ENCODE data around the gene HSPA6.
A peak's percentile ranks its signal among the peaks of the same experiment; 100 is the strongest.
"Not testable (repeated sequence)": the region's sequence is repeated elsewhere in the genome, so short reads cannot be mapped to it uniquely, and the experiment has no call there.

HSPA6 gene

DNA sequence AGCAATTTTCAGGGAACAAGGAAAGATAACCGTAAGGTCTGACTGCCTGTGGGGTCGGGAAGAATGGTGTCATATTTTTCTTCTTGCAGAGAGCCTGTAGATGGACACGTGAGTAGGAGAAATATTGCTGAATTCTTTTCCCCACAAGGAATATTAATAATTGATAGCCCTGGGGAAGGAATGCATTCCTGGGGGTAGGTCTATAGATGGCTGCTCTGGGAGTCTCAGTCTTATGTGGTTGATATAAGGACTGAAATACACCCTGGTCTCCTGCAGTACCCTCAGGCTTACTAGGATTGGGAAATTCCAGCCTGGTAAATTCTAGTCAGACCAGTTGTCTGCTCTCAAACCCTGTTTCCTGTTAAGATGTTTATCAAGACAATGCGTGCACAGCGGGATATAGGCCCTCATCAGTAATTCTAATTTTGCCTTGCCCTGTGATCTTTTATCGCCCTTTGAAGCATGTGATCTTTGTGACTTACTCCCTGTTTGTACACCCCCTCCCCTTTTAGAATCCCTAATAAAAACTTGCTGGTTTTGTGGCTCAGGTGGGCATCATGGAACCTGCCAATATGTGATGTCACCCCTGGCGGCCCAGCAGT lies 12.8 kb downstream of the HSPA6 start:
- DNase-seq: not testable (repeated sequence)

DNA sequence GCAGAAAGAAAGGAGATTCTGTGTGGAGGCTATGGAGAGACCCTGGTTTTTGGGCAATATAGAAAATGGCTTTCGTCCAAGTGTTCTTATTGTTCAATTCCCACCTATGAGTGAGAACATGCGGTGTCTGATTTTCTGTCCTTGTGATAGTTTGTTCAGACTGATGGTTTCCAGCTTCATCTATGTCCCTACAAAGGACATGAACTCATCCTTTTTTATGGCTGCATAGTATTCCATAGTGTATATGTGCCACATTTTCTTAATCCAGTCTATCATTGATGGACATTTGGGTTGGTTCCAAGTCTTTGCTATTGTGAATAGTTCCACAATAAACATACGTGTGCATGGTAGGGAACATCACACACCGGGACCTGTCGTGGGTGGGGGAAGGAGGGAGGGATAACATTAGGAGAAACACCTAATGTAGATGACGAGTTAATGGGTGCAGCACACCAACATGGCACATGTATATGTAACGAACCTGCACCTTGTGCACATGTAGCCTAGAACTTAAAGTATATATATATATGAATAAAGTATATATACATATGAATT lies 14.7 kb downstream of the HSPA6 start:
- not testable (repeated sequence) for DNase-seq

DNA sequence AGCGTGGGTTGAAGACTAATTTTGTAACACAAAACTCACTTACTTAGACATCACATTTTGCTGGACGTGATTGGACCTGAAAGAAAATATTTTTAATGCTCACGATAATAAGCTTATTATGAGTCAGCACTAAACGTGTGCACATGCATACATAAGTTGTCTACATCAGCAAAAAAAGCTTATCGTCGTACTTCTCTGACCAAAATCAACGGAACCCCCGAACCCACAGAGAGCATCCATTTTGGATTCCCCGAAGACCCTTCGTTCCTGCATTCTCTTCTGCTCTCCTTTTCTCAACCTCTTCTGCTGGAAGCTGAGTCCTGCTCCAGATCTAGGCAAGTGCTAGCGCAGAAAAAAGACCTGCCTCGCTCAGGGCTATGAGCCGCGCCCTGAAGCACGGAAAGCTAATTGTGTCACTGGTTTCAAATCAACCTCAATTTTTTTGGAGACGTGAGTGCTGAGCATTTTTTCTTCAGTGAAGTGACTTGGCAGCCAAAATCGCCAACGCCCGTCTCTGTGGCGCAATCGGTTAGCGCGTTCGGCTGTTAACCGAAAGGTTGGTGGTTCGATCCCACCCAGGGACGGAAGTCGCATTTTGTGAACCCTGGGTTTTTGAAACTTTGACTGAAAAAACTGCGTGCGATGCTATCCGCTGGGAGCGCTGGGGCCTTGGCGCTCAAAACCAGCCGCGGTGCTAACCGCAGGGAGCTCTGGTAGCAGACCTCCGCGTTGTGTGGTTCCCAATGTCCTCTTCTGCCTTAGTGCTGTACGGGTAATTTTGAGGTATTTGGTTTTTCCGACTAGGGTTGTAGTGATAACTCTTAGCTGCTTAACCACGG lies 15.6 kb downstream of the HSPA6 start:
- DNase-seq: peak; percentile 95

DNA sequence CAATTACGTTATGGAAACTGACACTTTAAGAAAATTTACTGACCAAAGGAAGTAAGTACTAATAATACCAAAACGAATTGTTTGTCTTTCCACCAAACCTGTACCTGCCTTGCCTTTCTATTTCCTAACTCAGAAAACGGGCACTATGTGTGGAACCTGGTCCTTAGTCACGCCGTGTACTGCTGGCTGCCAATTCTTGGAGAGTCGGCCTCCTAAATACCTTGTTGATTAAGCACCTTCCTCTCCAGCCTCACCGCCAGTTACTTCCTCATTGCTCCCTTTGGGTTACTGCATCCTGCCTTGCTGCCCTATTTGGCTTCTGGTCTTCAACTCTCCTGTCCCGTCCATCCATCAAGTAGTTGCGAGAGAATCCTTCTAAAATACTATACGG lies 16.2 kb downstream of the HSPA6 start:
- not testable (repeated sequence) for DNase-seq

DNA sequence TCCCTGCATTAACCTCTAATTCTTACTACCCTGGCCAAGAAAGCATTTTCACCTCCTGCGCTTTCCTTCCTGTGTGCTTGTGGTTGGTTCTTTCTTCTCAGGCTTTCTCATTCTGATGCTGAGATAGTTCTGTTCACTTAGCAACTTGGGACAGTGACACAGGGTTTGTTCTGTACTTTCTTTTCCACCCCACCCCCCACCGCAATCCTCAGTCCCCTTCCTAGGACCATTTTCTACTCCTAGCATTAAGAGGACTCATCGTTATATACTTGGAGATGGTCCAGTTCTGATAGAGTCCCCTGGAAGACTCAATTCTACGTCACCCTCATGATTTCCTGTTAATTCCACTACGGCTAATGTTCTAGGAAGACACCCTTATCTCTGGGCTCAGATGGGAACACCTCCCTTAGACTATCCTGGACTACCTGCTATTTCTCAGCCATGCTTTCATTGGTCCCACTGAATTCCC lies 17.8 kb downstream of the HSPA6 start:
- peak; percentile 91 for DNase-seq

DNA sequence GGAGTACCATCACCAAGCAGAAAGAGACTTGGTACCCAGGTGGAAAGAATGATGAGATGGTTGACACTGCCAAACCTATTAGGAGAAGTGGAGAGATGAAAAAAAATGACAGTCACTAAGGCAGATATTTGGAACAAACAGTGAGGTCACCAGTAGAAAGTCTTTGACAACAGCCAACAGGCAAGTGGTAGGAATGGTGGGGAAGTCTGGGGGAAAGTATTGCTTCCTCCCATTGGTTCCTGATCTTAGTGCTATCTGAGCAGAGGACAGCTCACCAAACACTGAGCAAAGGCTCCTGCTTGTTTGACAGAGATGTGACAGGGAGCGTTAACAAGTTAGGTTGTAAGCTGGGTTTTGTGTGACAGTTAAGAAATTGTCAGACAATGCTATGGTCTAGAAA lies 18.8 kb downstream of the HSPA6 start:
- not testable (repeated sequence) for DNase-seq

DNA sequence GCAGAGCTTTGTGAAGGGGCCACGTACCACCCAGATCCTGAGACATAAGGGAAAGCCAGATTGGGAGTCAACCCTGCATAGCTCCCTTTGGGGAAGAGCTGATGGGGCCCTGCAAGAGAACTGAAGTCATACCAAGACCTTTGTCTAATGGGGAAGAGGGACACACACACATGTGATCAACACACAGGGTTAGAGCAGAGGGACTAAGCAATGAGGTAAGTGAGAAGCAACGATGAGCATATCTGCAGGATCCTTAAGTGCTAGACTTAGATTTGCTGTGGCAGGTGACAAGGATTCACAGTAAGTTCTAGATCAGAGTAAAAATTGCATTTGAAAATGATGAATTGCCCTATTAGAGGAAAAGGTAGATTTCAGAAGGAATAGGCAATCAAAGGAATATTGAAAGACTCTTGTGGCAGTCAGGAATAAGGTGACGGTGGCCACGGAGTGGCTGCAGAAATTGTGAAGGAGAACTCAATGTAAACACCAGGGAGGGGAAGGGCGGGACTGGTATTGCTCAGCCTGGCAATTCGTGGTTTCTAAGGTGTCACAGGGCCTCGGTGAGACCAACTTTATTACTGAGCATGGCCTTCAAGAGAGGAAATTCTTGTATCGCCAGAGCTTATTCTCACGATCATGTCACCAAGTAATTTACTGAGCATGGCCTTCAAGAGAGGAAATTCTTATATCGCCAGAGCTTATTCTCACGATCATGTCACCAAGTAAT lies 20.8 kb downstream of the HSPA6 start:
- peak; percentile 63 for DNase-seq

DNA sequence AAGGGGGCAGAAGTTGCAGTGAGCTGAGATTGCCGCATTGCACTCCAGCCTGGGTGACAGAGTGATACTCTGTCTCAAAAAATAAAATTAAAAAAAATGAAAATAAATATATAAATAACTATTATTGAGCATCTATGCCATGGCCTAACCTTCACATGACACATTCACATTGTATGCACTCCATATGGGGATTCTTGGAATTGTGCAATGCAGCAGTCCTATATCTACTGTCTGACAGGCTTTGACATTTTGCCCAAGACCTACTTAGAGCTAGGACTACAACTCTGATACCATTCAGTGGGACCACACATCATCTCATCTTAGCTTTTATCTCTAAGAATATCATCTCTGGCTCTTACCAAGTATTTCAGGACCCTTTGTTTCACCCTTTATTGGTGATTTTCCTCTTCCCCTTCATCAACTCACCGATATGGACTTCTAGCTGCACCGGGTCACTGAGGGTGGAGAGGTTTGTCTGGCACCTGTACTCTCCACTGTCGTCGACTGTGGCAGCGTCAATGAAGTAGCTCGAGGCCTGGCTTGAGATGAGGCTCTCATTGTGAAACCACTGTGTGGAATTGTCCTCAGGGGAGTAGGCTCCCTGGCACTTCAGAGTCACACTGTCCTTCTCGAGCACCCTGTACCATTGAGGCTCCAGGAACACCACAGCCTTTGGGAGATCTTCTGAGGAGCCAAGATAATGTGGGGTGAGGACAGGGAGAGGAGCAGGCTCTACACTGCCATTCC lies 23.8 kb downstream of the HSPA6 start:
- not testable (repeated sequence) for DNase-seq

DNA sequence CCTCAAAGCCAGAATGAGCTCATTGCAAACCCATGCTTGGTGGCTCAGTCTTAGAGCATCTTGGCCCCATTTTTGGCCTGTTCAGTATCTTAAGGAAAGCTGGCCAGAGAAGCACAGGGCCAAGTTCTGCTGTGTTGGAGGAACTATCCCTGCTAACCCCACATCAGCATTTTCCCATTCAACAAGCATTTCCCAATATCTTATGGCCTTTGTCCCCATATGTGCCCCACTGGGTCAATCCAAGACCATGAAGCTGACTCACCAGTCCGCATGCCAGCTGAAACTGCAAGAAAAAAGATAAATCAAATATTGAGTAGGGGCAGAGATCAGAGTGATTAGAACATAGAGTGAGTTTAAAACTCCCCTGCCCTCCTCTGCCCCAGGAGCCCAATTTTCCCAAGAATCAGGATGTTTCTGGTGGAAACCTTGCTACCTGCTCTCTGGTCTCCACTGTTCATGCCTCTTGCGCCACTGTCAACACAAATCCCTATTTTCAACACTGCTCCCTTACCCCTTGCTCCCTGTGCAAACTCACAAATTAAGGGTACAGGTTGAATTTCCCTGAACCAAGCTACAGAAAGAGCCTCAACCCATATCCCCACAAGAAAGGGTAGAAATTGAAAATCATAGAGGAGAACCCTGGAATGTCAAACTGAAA lies 24.5 kb downstream of the HSPA6 start:
- not testable (repeated sequence) for DNase-seq

DNA sequence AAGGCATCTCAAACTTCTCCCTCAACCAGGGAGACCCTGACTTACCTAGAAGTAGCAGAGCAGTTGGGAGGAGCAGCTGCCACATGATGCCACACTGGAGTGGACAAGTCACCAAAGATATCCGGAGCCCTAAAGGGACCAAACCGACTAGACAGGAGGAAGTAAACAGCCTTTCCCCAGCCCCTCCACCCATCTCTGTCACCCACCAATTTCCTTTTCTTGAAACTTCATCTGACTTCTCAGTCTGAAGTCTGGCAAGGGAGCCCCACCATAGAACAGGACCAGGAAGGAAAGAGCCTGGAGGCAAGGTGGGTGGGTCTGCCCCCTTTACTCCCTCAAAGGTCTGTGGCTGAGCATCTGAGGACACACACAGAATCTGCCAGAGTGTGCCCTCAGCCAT lies 25.3 kb downstream of the HSPA6 start, which contains the start of gene FCGR3A:
Gene FCGR3A (minus strand): TSS at position 167 of the 400 bp plus-strand sequence. CDS start 82 bp downstream, at position 85.
- DNase-seq: no peak

DNA sequence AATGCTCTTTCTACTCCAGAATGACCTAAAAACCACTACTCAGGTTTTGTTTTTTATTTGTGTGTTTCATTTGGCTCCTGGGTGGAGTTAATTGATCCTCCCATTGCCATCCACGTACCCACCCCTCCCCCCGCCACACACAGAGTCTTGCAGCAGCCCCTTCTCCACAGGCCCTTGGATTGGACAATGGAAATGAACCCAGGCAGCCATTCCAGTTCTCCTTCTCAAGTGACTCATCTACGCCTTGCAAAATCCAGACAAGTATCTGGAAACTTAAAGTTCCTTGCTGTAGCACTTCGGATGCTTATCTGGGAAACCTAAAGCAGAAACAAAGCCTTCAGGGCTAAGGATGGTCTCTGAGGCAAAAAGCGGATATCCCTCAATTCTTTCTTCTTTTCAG lies 26.6 kb downstream of the HSPA6 start:
- DNase-seq: not testable (repeated sequence)

DNA sequence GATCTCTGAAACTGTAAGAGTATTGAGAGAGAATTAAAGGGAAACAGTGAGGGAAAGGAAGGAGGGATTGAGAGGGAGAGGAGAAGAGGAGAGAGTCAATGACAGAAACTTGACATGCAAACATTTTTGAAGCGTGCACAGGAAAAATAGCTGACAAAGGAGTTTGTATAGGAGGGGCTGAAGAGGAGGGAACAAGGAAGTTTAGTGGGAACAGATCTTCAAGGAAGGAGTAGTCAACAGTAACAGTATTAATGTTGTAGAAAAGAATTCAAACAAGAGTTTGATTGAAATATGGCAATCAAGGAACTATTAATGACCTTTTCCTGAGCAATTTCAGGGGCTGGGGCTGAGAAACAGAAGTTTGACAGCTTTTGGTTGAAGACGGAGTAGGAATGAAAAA lies 29.3 kb downstream of the HSPA6 start:
- not testable (repeated sequence) for DNase-seq

DNA sequence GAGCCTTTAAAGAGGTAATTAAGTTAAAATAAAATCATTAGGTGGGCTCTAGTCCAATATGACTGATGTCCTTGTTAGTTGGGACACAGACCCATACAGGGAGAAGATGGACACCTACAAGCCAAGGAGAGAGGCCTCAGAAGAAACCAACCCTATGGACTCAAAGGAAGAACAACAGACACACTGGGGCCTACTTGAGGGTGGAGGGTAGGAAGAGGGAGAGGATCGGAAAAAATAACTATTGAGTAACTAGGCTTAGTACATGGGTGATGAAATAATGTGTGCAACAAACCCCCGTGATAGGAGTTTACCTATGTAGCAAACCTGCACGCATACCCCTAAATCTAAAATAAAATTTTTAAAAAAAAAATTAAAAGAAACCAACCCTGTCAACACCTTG lies 30.0 kb downstream of the HSPA6 start:
- not testable (repeated sequence) for DNase-seq

DNA sequence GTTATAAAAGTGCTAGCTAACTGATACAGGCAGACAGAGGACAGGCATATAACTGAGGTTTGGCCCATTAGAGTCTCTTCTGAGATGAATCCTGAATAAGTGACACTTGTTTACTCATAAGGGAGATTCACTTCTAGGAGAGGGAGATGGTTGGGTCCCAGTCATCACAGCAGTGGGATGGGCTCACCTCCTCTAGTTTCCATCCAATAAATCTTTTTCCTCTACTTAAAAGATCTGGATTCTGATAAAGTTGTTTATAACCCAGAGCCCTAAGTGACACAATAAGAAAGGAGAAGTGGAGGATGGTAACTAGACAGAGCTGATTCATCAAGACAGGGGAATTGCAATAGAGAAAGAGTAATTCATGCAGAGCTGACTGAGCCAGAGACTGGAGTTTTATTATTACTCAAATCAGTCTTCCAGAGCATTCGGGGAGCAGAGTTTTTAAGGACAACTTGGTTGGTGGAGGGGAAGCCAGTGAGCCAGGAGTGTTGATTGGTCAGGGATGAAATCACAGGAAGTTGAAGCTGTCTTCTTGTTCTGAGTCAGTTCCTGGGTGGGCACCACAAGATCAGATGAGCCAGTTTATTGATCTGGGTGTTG lies 30.6 kb downstream of the HSPA6 start:
- DNase-seq: peak; percentile 86

DNA sequence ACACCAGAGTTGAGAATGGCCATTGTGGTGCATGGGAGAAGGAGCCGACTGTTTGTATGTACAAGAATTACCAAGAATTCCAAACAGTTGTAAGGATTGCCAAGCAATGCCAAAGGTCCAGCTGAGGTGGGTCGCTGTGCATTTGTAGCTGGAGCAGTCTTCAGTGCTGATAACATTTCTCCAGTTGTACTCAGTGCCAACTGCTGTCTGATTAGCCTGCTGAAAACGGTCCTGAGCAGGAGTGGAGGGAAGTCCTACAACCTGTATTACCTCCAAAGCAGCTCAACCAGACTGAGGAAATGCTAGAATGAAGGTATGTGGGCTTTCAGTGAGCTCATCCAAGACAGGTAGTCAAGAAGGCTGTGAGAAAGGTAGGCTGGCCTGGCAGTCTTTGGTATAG lies 31.8 kb downstream of the HSPA6 start:
- not testable (repeated sequence) for DNase-seq

DNA sequence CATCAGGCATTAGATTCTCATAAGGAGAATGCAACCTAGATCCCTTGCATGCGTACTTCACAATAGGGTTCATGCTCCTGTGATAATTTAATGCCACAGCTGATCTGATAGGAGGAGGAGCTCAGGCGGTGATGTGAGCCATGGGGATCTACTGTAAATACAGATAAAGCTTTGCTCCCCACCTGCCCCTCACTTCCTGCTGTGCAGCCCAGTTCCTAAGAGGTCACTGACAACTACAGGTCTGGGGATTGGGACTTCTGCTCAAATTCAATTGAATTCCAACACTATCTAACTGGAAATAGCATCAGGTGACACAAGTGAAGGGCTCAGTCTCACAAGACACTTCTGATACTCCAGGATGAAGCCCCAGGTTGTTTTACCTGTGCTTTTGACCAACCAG lies 32.6 kb downstream of the HSPA6 start:
- not testable (repeated sequence) for DNase-seq

DNA sequence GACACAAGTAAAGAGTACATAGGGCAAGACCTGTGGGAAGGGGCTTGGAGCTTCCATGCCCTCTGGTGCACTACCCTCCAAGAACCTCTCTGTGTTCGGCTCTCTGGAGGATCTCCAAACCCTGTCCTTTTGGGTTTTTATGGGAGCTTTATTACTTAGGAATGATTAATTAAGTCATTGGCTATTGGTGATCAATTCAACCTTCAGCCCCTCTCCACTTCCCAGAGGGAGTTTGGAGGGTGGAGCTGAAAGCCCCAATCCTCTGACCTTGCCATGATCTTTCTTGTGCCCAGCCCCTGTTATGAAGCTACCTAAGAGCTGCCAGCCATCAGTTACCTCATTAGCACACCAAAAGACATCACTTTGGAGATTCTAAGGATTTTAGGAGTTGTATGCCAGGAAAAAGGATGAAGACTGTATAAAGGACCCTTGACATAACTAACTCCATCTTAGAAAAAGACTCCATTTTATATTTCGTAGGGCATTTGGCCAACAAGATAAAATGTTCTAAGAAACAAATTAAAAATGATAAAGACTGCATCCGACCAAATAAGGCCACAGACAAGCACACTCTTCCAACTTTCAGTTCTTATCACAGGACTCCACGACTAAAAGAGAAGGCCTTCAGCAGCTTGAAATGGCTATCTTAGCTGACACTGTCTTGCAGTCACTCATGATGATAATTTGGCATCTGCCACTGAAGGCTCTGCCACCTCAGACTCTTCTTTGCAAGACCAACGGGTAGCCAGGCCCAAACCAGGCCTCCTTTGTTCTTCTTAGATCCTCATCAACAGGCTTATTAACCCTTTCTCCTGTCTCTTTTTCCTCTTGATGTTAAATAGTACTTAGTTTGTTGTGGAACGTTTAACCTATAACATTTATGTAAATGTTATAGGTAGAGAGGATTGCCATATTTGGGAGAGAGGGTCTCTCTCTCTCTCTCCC lies 33.4 kb downstream of the HSPA6 start:
- not testable (repeated sequence) for DNase-seq

DNA sequence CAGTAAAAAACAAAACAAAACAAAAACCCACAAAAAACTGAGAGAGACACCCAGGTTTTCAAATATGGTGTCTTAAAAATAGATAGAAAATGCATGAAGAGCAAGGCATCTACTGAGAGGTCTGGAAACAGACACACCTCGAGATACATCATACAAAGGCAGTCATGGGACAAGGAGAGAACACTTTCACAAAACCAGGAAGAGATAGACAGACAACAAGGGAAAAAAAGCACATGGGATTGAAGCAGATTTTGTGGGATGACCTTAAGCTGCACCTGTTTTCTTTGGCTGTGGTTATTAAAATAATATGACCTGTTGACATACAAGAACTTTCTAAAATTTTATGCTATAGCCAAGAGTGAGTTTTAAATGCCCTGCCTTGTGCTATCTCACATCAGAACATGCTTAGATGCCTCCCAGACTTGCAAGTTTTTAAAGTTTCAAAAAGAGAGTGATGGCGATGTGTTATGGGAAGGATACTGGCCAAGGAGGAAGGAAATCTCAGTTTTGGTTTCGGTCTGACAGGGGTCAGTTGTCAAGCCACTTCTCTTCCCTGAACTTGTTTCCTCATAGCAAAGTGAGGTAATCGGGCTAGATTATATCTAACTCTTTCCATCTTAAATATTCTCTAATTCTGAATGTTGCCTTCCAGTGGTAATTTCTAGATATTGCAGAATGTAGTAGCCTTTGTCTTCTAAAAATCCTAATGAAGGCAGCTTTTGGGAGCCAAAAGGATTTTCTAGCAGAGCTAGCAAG lies 36.8 kb downstream of the HSPA6 start:
- peak; percentile 68 for DNase-seq

DNA sequence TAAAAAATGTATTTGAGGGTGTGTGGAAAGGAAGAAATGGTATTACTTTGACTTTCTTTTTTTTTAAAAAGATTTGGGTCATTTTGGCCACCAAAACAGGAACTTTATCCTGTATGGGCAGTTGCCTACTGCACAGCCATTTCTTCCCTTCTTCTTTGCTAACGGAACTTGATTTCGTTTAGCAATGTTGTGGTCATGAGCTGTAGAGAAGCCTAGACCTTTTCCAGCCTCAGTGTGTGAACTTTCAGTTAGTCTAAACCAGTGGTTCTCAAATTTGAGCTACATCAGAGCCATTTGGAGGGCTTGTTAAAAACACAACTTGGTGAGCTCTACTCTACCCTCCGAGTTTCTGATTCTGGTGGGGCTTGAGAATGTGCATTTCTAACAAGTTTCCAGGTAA lies 38.1 kb downstream of the HSPA6 start:
- not testable (repeated sequence) for DNase-seq

Measured in activated CD4-positive, alpha-beta T cell treated with anti-CD3 and anti-CD28 coated beads, Interleukin-10, Interleukin-2, amounts not matched to agents 100 ng/mL and 50 ng/mL, durations not matched to agents 16 hours and 8 hours (primary cell).